ENCODE measurements around the gene VPS36.

- no peak for TF ChIP-seq CTCF (IDR thresholded peaks at IDR 0.05)
- TF ChIP-seq EZH2 (IDR thresholded peaks at IDR 0.05; ENCODE audit: borderline replicate concordance, insufficient read depth, low read depth, low read length, poor library complexity, severe bottlenecking), result no peak
Observed at GRCh38 chr13:52455677-52456041, 5.2 kb upstream of the VPS36 start.

Measured in B cell (primary cell).